K562 (cell line): ENCODE data around the gene SEC22C. TPM values are rescaled to one million over a fixed set of nuclear protein-coding genes. Genes with fewer than 3 reads are reported as not detected.

Experiments used
- BRCA1 ChIP-seq, 2 experiments: fragments of 450-650 bp in 1 of 2; sonication (generic) in 1 of 2; formaldehyde crosslinking in 1 of 2; IDR thresholded peaks; 2 replicates each; pipeline versions ENCODE4 v1.5.0 to v1.6.1; 2017 to 2020; ENCODE audit warnings: mild to moderate bottlenecking in 1 of 2, missing genetic modification reagents in 1 of 2
- BRD9 ChIP-seq: fragments of 450-650 bp; IDR thresholded peaks from 2 replicates; pipeline ENCODE4 v1.6.1; 2018; ENCODE audit warnings: low read depth; ENCODE audit not compliant: partially characterized antibody
- CEBPB ChIP-seq: fragments of 450-650 bp; IDR thresholded peaks from 2 replicates; pipeline ENCODE4 v1.6.1; 2016; ENCODE audit warnings: missing genetic modification characterization, missing compliant biosample characterization
- CTBP1 ChIP-seq: fragments of 450-650 bp; IDR thresholded peaks from 2 replicates; pipeline ENCODE4 v1.6.1; 2016; ENCODE audit warnings: borderline replicate concordance
- EP400 ChIP-seq: fragments of 450-650 bp; IDR thresholded peaks from 2 replicates; pipeline ENCODE4 v1.6.1; 2017; ENCODE audit warnings: antibody characterized with exemption, mild to moderate bottlenecking, moderate library complexity
- FOSL1 ChIP-seq: fragments of 200-800 bp; sonication (Bioruptor generic); conservative IDR thresholded peaks from 2 replicates; pipeline ENCODE4 v1.6.1; 2016; ENCODE audit warnings: missing genetic modification characterization, missing compliant biosample characterization
- KAT7 ChIP-seq: sonication (generic); formaldehyde crosslinking; IDR thresholded peaks from 2 replicates; pipeline ENCODE4 v1.8.0; 2022; ENCODE audit warnings: missing genetic modification reagents, mild to moderate bottlenecking, borderline replicate concordance
- NEUROD1 ChIP-seq: fragments of 150-350 bp; IDR thresholded peaks from 2 replicates; pipeline ENCODE4 v1.6.1; 2014; ENCODE audit warnings: borderline replicate concordance, low read length, low read depth; ENCODE audit not compliant: partially characterized antibody
- POLR2G ChIP-seq: fragments of 200-400 bp; formaldehyde crosslinking; IDR thresholded peaks from 2 replicates; pipeline ENCODE4 v1.6.1; 2017; ENCODE audit warnings: low read depth, mild to moderate bottlenecking, antibody characterized with exemption, low read length, moderate library complexity
- POLR2H ChIP-seq: IDR thresholded peaks from 2 replicates; pipeline ENCODE4 v1.6.1; 2016; ENCODE audit warnings: missing genetic modification characterization, low read depth, mild to moderate bottlenecking, control low read depth, missing compliant biosample characterization, moderate library complexity
- POLR3G ChIP-seq: IDR thresholded peaks from 2 replicates; pipeline ENCODE4 v1.6.1; 2011; ENCODE audit not compliant: insufficient read length, insufficient replicate concordance; ENCODE audit errors: extremely low read depth
- RAD21 ChIP-seq, 2 experiments: fragments of 250-450 bp in 1 of 2; fragments of 450-650 bp in 1 of 2; sonication (Bioruptor Pico) in 1 of 2; formaldehyde crosslinking in 1 of 2; IDR thresholded peaks in 1 of 2; conservative IDR thresholded peaks in 1 of 2; 2 replicates each; pipeline versions ENCODE4 v1.4.0 to v1.8.0; 2020 to 2022; ENCODE audit warnings: mild to moderate bottlenecking in 2 of 2, moderate library complexity in 1 of 2
- SPI1 ChIP-seq: IDR thresholded peaks from 2 replicates; pipeline ENCODE4 v1.6.1; 2011; ENCODE audit warnings: low read depth, low read length, control low read depth, borderline replicate concordance
- STAT5A ChIP-seq: IDR thresholded peaks from 2 replicates; pipeline ENCODE4 v1.6.1; 2012; ENCODE audit warnings: low read length, inconsistent platforms, borderline replicate concordance
- ZKSCAN8 ChIP-seq: fragments of 200-800 bp; sonication (Bioruptor generic); IDR thresholded peaks from 2 replicates; pipeline ENCODE4 v1.6.1; 2016; ENCODE audit warnings: missing genetic modification characterization, missing compliant biosample characterization
- ZNF431 ChIP-seq: sonication (generic); formaldehyde crosslinking; IDR thresholded peaks from 2 replicates; pipeline ENCODE4 v1.8.0; 2022; ENCODE audit warnings: mild to moderate bottlenecking, missing genetic modification reagents
- ZNF766 ChIP-seq: fragments of 200-800 bp; sonication (Bioruptor generic); conservative IDR thresholded peaks from 2 replicates; pipeline ENCODE4 v1.6.1; 2016; ENCODE audit warnings: missing genetic modification characterization, missing compliant biosample characterization
- polyA plus RNA-seq, 8 experiments: library from polyadenylated mRNA; depleted of rRNA in 4 of 8; stranded (reverse) in 5 of 8; unstranded in 3 of 8; fragments of >200 nt; fragmentation: Nextera tagmentation in 2 of 8; fragmentation: Illumina TruSeq in 1 of 8; extraction: Ambion mirVana in 2 of 8; extraction: Trizol in 1 of 8; gene quantifications; 2 replicates each; pipeline versions ENCODE4 v1.2.1 to v1.2.3, GENCODE V29; 2011 to 2014; ENCODE audit warnings: inconsistent platforms in 1 of 8, missing spikeins in 1 of 8
- total RNA-seq, 7 experiments: library from RNA; depleted of rRNA in 6 of 7; stranded (reverse); fragments of >200 nt in 6 of 7; fragmentation: Illumina TruSeq in 2 of 7; extraction: Trizol in 2 of 7; gene quantifications; 2 replicates each; pipeline versions ENCODE4 v1.2.1 to v1.2.3, GENCODE V29; 2011 to 2021; ENCODE audit warnings: low replicate concordance in 1 of 7
- TF ChIP-seq, protein P1 (sequence below): fragments of 450-650 bp; IDR thresholded peaks from 2 replicates; pipeline ENCODE4 v1.6.1; 2016; ENCODE audit warnings: borderline replicate concordance
- TF ChIP-seq, protein P2 (sequence below): fragments of 450-650 bp; IDR thresholded peaks from 2 replicates; pipeline ENCODE4 v1.6.1; 2016
- TF ChIP-seq, protein P3 (sequence below), 2 experiments: fragments of 450-650 bp in 1 of 2; sonication (generic) in 1 of 2; formaldehyde crosslinking in 1 of 2; IDR thresholded peaks in 1 of 2; conservative IDR thresholded peaks in 1 of 2; 2 replicates each; pipeline versions ENCODE4 v1.6.1 to v1.8.1; 2016 to 2023; ENCODE audit warnings: mild to moderate bottlenecking in 2 of 2, moderate library complexity in 2 of 2, inconsistent platforms in 1 of 2, missing genetic modification reagents in 1 of 2
- TF ChIP-seq, protein P4 (sequence below), 3 experiments: fragments of 200-800 bp in 1 of 3; sonication (Bioruptor generic) in 1 of 3; sonication (generic) in 1 of 3; formaldehyde crosslinking in 1 of 3; IDR thresholded peaks; 2 replicates each; pipeline versions ENCODE4 v1.6.1 to v1.8.0; 2016 to 2022; ENCODE audit warnings: mild to moderate bottlenecking in 2 of 3, missing compliant biosample characterization in 2 of 3, missing genetic modification characterization in 2 of 3, missing genetic modification reagents in 1 of 3

The SEC22C gene
- total and polyA plus RNA-seq, 9 of the 15 experiments (the other 6 are each of a cell fraction or from before 2014, with no cell fraction given): 35.6 to 68.4 (median 50.7) TPM

DNA sequence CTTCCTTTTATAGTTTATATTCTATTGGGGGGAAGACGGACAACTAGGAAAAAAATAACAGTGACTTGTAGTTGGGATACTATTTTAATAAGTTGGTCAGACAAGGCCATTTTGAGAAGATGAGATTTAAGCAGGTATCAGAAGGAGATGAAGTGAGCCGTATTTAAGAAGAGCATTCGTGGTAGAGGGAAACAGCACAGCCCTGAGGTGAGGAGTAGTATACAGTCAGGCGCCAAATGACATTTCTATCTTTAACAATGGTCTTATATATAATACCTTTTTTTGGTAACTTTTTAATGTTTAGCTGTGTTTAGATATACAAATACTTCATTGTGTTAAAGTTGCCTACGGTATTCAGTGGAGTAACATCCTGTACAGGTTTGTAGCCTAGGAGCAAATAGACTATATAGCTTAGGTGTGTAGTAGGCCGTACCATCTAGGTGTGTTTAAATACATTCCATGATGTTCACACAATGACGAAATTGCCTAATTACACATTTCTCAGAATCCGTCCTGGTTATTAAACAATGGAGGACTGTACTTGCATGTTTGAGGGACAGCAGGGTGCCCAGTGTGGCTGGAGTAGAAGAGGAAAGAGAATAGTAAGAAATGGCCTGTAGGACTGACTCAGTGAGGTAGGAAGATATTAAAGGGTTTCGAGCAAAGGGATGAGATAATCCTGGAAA, 20.3 kb upstream of the SEC22C start (continued):
- TF ChIP-seq, protein P1, sequence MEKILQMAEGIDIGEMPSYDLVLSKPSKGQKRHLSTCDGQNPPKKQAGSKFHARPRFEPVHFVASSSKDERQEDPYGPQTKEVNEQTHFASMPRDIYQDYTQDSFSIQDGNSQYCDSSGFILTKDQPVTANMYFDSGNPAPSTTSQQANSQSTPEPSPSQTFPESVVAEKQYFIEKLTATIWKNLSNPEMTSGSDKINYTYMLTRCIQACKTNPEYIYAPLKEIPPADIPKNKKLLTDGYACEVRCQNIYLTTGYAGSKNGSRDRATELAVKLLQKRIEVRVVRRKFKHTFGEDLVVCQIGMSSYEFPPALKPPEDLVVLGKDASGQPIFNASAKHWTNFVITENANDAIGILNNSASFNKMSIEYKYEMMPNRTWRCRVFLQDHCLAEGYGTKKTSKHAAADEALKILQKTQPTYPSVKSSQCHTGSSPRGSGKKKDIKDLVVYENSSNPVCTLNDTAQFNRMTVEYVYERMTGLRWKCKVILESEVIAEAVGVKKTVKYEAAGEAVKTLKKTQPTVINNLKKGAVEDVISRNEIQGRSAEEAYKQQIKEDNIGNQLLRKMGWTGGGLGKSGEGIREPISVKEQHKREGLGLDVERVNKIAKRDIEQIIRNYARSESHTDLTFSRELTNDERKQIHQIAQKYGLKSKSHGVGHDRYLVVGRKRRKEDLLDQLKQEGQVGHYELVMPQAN: peak; percentile 42; the same call in 1 of the 2 replicates
- TF ChIP-seq POLR3G: no peak
- no peak for TF ChIP-seq EP400
- TF ChIP-seq CTBP1: peak; percentile 42; the same call in 1 of the 2 replicates
- no peak for TF ChIP-seq ZKSCAN8 (CRISPR knock-in tag)
- 0 out of 2 replicates have a peak, but pooled peaks have one; percentile 6 for TF ChIP-seq STAT5A
- TF ChIP-seq SPI1: no peak
- TF ChIP-seq RAD21 (CRISPR knock-in tag; conservative IDR thresholded peaks at IDR 0.05 in 1 of 2, IDR thresholded peaks at IDR 0.05 in 1 of 2): peak in 1 of 2 experiments; percentile 42; a peak in 2 of 4 replicates
- 0 out of 2 replicates have a peak, but pooled peaks have one; percentile 29 for TF ChIP-seq POLR2H (tag)
- TF ChIP-seq NEUROD1: no peak
- no peak for TF ChIP-seq BRCA1 (IDR thresholded peaks at IDR 0.05)
- TF ChIP-seq BRCA1 (CRISPR knock-in tag; IDR thresholded peaks at IDR 0.05): no peak
- TF ChIP-seq, protein P2, sequence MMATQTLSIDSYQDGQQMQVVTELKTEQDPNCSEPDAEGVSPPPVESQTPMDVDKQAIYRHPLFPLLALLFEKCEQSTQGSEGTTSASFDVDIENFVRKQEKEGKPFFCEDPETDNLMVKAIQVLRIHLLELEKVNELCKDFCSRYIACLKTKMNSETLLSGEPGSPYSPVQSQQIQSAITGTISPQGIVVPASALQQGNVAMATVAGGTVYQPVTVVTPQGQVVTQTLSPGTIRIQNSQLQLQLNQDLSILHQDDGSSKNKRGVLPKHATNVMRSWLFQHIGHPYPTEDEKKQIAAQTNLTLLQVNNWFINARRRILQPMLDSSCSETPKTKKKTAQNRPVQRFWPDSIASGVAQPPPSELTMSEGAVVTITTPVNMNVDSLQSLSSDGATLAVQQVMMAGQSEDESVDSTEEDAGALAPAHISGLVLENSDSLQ: peak; percentile 36
- no peak for TF ChIP-seq ZNF766 (CRISPR knock-in tag)
- peak; percentile 30; the same call in 1 of the 2 replicates for TF ChIP-seq CEBPB (tag)
- TF ChIP-seq, protein P3, sequence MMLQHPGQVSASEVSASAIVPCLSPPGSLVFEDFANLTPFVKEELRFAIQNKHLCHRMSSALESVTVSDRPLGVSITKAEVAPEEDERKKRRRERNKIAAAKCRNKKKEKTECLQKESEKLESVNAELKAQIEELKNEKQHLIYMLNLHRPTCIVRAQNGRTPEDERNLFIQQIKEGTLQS (IDR thresholded peaks at IDR 0.05): peak; percentile 42; the same call in 1 of the 2 replicates
- TF ChIP-seq, protein P3 (CRISPR knock-in tag; conservative IDR thresholded peaks at IDR 0.05): no peak
- TF ChIP-seq BRD9: peak; percentile 33
- TF ChIP-seq ZNF431 (CRISPR knock-in tag): no peak
- TF ChIP-seq POLR2G: no peak
- no peak for TF ChIP-seq FOSL1
- TF ChIP-seq, protein P4, sequence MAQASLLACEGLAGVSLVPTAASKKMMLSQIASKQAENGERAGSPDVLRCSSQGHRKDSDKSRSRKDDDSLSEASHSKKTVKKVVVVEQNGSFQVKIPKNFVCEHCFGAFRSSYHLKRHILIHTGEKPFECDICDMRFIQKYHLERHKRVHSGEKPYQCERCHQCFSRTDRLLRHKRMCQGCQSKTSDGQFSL (CRISPR knock-in tag; IDR thresholded peaks at IDR 0.05): no peak
- TF ChIP-seq, protein P4 (tag; IDR thresholded peaks at IDR 0.05): no peak
- TF ChIP-seq KAT7 (CRISPR knock-in tag): no peak
